A549 treated with CpdA at 1 μM for 4 hours (cell line): ENCODE results near the gene CEACAM20. TPM values are rescaled to one million over a fixed set of nuclear protein-coding genes. Genes with fewer than 3 reads are reported as not detected.

Experiments
- total RNA-seq: library from RNA; stranded (reverse); fragments of 200-300 nt; extraction: Qiagen RNA extraction; gene quantifications from 5 replicates; pipeline ENCODE4 v1.2.3, GENCODE V29; 2022; ENCODE audit warnings: low read depth

CEACAM20 gene
- total RNA-seq, result 0.08 TPM in 1 of 5 replicates, not detected in the others

DNA sequence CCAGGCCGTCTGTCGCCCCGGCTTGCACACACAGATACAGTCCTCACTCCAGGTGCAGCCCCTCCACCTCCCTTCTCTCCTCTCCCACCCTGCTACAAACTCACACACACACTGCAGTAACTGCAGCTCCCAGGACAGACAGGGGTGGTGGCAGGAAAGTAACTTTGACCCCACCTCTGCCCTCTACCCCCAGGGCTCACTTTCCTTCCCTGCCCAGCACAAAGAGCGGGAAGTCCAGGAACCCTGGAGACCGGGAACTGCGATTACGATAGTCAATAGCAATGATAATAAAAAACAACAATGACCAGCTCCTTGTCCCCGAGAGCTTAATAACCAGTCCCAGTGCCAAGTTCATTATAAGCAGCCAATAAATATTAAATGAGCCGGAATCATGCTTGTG is at the start of gene CEACAM20:
Gene CEACAM20, minus strand, starts transcription at position 140 of the 400 bp plus-strand sequence. CDS start 166 bp downstream, outside the sequence.

DNA sequence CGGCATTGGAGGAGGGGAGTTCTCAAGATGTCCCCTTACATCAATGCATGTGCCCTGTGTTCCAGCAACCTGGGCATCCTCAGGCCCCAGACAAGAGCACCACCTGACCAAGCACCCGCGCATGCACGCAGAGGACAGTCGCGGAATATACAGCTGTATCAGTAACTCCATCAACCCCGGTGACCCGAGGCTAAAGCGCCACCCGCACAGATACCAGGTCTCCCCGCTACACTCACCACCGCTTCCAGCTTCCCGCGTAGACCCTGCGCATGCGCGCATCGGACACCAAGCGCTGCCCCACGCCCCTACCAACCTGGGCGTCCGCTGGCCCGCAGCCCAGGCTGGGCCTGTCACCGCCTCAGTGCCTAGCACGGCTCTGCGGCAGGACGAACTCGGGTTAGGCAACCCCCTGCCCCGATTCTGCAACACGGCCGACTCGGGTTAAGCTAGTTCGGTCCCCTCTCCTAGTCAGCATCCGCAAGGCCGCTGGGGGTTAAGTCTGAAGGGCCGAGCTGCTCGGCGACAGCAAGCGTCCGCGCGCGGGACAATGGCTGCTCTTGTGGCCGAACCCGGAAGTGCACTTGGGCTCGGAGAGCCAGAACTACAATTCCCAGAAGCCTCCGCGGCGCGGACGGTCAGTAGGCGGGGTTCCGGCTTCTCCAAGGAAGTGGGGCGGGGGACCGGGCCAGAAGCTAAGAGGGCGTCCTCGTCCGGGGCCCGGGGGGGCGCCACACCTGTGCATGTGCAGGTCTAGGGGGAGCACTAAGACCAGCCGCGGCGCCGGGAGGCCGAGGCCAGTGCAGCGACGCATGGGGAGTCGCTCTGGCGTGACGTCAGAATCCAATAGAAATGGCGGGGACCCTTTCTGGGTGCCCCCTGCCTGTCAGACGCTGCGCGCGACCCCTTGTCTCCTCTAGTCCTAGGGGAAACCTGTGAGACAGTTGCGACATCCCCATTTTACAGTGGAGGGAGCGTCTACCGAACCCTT is 29.2 kb downstream of the CEACAM20 start, which contains the start of gene ZNF180:
Gene ZNF180, minus strand, starts transcription at position 561 of the 988 bp plus-strand sequence. CDS start 3,188 bp downstream, outside the sequence.

Other genes starting within 250 kb of the CEACAM20 start
- 2.4 to 4.1 TPM (median 3.1 TPM) in 5 replicates for gene ZNF235, start 224.7 kb downstream of the CEACAM20 start, total RNA-seq
- 1.7 to 2.8 TPM (median 2.3 TPM) in 5 replicates for gene ZNF112, start 173.0 kb downstream of the CEACAM20 start, total RNA-seq
- gene ZNF285, start 128.1 kb downstream of the CEACAM20 start, total RNA-seq, result 1.7 to 2.9 TPM (median 2.4 TPM) in 5 replicates
- gene ZNF229, start 81.2 kb downstream of the CEACAM20 start, total RNA-seq, result 2.0 to 4.3 TPM (median 2.6 TPM) in 5 replicates
- gene ZNF180, start 29.2 kb downstream of the CEACAM20 start, total RNA-seq, result 7.7 to 10.4 TPM (median 8.6 TPM) in 5 replicates
- gene IGSF23, start 83.9 kb upstream of the CEACAM20 start, total RNA-seq, result 0.31 to 0.59 TPM (median 0.38 TPM) in 5 replicates
- gene PVR, start 114.2 kb upstream of the CEACAM20 start, total RNA-seq, result 103 to 119 TPM (median 115 TPM) in 5 replicates
- gene CEACAM19, start 141.8 kb upstream of the CEACAM20 start, total RNA-seq, result 8.2 to 12.9 TPM (median 9.6 TPM) in 5 replicates
- 0.08 to 0.23 TPM (median 0.11 TPM) in 3 of 5 replicates, not detected in the others for gene CEACAM16, start 169.5 kb upstream of the CEACAM20 start, total RNA-seq
- 61.9 to 130 TPM (median 107 TPM) in 5 replicates for gene BCL3, start 219.0 kb upstream of the CEACAM20 start, total RNA-seq
- not detected in 5 replicates for gene CBLC, start 248.2 kb upstream of the CEACAM20 start, total RNA-seq